ENCODE results near the gene HPGDS.

HPGDS gene

DNA sequence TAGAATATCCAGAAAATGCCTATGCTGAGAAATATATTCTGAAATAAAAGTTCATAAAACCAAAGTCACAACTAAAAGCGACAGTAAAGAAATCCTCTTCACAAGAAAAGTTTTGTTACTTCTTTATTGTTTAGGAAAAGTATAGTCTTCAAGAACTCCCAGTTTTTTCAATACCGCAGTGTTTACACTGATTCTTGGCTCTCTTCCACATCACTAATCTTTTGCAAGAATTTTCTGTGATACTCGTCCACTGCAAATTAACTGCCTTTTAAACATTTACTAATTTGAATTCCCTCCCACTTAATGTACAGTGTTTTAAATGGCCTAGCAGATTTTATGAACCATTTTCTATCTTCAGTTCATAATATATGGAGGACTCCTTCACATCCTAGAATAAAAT is 65.1 kb downstream of the HPGDS start:
- TF ChIP-seq, protein P1, sequence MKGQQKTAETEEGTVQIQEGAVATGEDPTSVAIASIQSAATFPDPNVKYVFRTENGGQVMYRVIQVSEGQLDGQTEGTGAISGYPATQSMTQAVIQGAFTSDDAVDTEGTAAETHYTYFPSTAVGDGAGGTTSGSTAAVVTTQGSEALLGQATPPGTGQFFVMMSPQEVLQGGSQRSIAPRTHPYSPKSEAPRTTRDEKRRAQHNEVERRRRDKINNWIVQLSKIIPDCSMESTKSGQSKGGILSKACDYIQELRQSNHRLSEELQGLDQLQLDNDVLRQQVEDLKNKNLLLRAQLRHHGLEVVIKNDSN (IDR thresholded peaks at IDR 0.05) = no peak

DNA sequence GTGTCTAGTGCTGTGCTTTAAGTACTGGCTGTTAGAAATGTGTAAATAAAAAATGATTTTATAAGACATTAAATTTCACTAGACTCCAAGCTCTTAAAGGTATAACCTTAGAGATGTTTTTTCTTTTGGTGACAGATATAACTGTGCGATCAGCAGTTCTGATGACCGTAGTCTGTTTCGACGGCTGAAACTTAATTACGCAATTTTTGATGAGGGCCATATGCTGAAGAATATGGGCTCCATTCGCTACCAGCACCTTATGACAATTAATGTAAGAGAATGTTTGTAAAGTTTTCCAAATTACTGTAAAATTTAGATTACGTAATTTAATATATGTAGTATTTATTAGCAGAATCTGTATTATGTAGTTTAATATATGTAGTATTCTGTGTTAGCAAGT is 66.4 kb downstream of the HPGDS start:
- TF ChIP-seq CEBPB (IDR thresholded peaks at IDR 0.05) (no peak), EGR1 (IDR thresholded peaks at IDR 0.05) (no peak), RAD21 (IDR thresholded peaks at IDR 0.05; ENCODE audit: low read depth) (no peak), CREB1 (IDR thresholded peaks at IDR 0.05; ENCODE audit: low read depth) (no peak)
- TF ChIP-seq, protein P1 (IDR thresholded peaks at IDR 0.05) = no peak

DNA sequence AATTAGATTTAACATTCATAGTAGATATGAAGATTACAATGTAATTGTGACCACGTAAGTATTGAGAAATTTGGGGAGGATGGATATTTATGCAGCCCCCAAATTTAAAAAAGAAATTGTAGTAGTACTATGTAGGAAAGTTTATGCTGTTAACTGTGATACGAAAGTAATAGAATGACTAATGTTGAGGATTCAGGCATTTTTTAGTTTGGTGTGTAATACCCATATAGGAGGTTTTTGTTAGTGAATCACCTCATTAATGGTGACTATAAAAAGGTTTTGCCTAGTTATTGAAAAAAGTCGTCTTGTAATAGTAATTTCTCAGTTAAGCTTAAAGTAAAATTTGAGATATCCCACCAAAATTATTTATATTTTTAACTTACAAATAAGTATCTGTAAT is 67.7 kb downstream of the HPGDS start:
- TF ChIP-seq, protein P1 (IDR thresholded peaks at IDR 0.05) = no peak
- TF ChIP-seq TCF12 (IDR thresholded peaks at IDR 0.05; ENCODE audit: low read depth) = no peak
- no peak for TF ChIP-seq EP300 (IDR thresholded peaks at IDR 0.05; ENCODE audit: borderline replicate concordance)
- TF ChIP-seq, protein P2, sequence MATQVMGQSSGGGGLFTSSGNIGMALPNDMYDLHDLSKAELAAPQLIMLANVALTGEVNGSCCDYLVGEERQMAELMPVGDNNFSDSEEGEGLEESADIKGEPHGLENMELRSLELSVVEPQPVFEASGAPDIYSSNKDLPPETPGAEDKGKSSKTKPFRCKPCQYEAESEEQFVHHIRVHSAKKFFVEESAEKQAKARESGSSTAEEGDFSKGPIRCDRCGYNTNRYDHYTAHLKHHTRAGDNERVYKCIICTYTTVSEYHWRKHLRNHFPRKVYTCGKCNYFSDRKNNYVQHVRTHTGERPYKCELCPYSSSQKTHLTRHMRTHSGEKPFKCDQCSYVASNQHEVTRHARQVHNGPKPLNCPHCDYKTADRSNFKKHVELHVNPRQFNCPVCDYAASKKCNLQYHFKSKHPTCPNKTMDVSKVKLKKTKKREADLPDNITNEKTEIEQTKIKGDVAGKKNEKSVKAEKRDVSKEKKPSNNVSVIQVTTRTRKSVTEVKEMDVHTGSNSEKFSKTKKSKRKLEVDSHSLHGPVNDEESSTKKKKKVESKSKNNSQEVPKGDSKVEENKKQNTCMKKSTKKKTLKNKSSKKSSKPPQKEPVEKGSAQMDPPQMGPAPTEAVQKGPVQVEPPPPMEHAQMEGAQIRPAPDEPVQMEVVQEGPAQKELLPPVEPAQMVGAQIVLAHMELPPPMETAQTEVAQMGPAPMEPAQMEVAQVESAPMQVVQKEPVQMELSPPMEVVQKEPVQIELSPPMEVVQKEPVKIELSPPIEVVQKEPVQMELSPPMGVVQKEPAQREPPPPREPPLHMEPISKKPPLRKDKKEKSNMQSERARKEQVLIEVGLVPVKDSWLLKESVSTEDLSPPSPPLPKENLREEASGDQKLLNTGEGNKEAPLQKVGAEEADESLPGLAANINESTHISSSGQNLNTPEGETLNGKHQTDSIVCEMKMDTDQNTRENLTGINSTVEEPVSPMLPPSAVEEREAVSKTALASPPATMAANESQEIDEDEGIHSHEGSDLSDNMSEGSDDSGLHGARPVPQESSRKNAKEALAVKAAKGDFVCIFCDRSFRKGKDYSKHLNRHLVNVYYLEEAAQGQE (IDR thresholded peaks at IDR 0.05; ENCODE audit: low read depth) = no peak
- no peak for TF ChIP-seq EGR1 (IDR thresholded peaks at IDR 0.05)
- TF ChIP-seq ZBTB7A (IDR thresholded peaks at IDR 0.05; ENCODE audit: low read depth) = no peak
- TF ChIP-seq RAD21 (IDR thresholded peaks at IDR 0.05; ENCODE audit: low read depth) = no peak
- TF ChIP-seq CREB1 (IDR thresholded peaks at IDR 0.05; ENCODE audit: low read depth) = no peak
- TF ChIP-seq NFIC (IDR thresholded peaks at IDR 0.05) = no peak
- TF ChIP-seq, protein P3, sequence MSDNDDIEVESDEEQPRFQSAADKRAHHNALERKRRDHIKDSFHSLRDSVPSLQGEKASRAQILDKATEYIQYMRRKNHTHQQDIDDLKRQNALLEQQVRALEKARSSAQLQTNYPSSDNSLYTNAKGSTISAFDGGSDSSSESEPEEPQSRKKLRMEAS (IDR thresholded peaks at IDR 0.05) = no peak
- TF ChIP-seq TEAD4 (IDR thresholded peaks at IDR 0.05) = no peak
- no peak for TF ChIP-seq CEBPB (IDR thresholded peaks at IDR 0.05)
- TF ChIP-seq YY1 (IDR thresholded peaks at IDR 0.05; ENCODE audit: low read depth) = no peak
- no peak for TF ChIP-seq TAF1 (IDR thresholded peaks at IDR 0.05; ENCODE audit: low read depth)

DNA sequence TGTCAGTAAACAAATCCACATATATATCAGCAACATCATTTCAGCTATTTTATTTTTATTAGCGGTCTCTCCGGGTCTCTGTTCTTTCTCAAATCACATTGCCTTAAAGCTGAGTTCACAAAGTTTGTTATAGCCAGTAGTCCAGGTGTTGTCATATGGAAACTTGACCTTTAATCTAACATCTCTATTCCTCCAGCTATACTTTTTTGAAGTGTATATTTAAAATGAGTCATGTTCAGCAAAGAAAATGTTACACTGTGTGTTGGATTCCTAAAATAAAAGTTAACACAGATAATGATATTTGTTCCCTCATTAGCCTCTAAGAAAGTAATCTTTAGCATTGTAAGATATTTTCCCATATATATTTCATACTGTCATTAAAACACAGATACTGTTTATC is 71.4 kb downstream of the HPGDS start:
- TF ChIP-seq YY1 (IDR thresholded peaks at IDR 0.05; ENCODE audit: low read depth) (no peak), CEBPB (IDR thresholded peaks at IDR 0.05) (no peak), TAF1 (IDR thresholded peaks at IDR 0.05; ENCODE audit: low read depth) (no peak), ZBTB7A (IDR thresholded peaks at IDR 0.05; ENCODE audit: low read depth) (no peak), FOXM1 (IDR thresholded peaks at IDR 0.05; ENCODE audit: borderline replicate concordance, low read depth) (no peak), TEAD4 (IDR thresholded peaks at IDR 0.05) (no peak), EP300 (IDR thresholded peaks at IDR 0.05; ENCODE audit: borderline replicate concordance) (no peak), CREB1 (IDR thresholded peaks at IDR 0.05; ENCODE audit: low read depth) (no peak), RAD21 (IDR thresholded peaks at IDR 0.05; ENCODE audit: low read depth) (no peak)
- TF ChIP-seq, protein P2 (IDR thresholded peaks at IDR 0.05; ENCODE audit: low read depth) = no peak
- TF ChIP-seq, protein P1 (IDR thresholded peaks at IDR 0.05) = no peak

DNA sequence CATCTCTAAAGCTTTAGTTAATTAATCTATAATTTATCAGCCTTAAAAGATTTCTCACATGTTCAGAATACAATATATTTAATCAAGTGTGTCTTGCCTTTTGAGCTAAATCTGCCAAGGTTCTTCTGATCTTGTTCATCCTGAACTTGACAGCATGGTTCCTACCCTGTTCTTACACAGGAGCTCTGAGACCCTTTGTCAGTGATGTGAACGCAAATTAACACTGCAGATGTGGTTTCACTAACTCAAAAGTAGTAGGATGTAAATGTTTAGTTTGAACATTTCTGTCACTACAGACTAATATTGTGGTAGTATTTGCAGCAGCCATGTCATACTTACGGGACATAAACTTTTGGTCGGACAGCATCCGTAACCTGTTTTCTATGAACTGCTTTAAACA is 75.6 kb downstream of the HPGDS start:
- TF ChIP-seq TEAD4 (IDR thresholded peaks at IDR 0.05) (no peak), ZBTB7A (IDR thresholded peaks at IDR 0.05; ENCODE audit: low read depth) (no peak), CREB1 (IDR thresholded peaks at IDR 0.05; ENCODE audit: low read depth) (no peak), YY1 (IDR thresholded peaks at IDR 0.05; ENCODE audit: low read depth) (no peak), NFIC (IDR thresholded peaks at IDR 0.05) (no peak), RAD21 (IDR thresholded peaks at IDR 0.05; ENCODE audit: low read depth) (no peak), TCF12 (IDR thresholded peaks at IDR 0.05; ENCODE audit: low read depth) (no peak), CEBPB (IDR thresholded peaks at IDR 0.05) (no peak), EP300 (IDR thresholded peaks at IDR 0.05; ENCODE audit: borderline replicate concordance) (no peak), FOXM1 (IDR thresholded peaks at IDR 0.05; ENCODE audit: borderline replicate concordance, low read depth) (no peak)
- TF ChIP-seq, protein P2 (IDR thresholded peaks at IDR 0.05; ENCODE audit: low read depth) = no peak
- TF ChIP-seq, protein P1 (IDR thresholded peaks at IDR 0.05) = no peak

Measured in Ishikawa (cell line).